ENCODE data around the gene KLC1.

Gene KLC1

DNA sequence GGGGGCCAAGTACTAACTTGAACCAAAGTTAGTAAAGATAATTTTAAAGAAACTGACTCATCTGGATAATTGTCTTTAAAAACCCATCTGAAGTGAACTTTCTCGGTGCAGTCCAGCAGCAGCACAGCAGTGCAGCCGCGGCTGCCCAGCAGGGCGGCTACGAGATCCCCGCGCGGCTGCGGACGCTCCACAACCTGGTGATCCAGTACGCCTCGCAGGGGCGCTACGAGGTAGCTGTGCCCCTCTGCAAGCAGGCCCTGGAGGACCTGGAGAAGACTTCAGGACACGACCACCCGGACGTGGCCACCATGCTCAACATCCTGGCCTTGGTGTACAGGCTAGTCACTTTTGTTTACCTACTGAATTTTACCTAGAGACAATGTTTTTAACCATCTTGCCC lies 33.6 kb downstream of the KLC1 start:
- Histone ChIP-seq H3K4me3 (ENCODE audit: low read depth in 1 of 2, low read length in 1 of 2) (no peak overlapping the region), H3K27ac (no peak overlapping the region), H3K36me3 (peaks cover 95% of the 10 kb centered on the region), H3K27me3 (no peaks in the 10 kb centered on the region), H3K9me3 (no peaks in the 10 kb centered on the region), H3K4me1 (ENCODE audit: control insufficient read depth in 1 of 2, insufficient read depth in 1 of 2, low read depth in 1 of 2, low read length in 1 of 2) (no peaks in the 10 kb centered on the region)
- TF ChIP-seq, protein P1, sequence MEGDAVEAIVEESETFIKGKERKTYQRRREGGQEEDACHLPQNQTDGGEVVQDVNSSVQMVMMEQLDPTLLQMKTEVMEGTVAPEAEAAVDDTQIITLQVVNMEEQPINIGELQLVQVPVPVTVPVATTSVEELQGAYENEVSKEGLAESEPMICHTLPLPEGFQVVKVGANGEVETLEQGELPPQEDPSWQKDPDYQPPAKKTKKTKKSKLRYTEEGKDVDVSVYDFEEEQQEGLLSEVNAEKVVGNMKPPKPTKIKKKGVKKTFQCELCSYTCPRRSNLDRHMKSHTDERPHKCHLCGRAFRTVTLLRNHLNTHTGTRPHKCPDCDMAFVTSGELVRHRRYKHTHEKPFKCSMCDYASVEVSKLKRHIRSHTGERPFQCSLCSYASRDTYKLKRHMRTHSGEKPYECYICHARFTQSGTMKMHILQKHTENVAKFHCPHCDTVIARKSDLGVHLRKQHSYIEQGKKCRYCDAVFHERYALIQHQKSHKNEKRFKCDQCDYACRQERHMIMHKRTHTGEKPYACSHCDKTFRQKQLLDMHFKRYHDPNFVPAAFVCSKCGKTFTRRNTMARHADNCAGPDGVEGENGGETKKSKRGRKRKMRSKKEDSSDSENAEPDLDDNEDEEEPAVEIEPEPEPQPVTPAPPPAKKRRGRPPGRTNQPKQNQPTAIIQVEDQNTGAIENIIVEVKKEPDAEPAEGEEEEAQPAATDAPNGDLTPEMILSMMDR (IDR thresholded peaks at IDR 0.05) = no peak

DNA sequence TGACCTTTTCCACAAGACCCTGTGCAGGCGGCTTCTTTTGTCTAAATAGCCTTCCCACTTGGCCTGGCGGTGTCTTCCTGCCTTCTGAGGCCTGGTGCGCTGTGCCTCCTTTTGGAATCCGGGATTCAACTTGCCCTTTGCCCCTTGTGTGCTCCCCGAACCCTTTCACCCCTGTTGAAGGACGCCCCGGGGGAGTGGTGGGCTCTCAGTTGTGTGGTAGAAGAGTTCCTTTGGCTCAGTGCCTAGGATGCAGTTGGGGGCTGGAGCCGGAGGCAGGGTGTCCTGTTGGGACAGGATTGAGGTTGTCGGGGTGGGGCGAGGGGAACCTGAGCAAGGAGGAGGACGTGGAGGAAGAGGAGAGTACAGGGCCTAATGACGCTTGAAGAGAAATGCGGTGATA lies 34.5 kb downstream of the KLC1 start:
- Histone ChIP-seq H3K36me3 (peaks cover 98% of the 10 kb centered on the region), H3K9me3 (no peaks in the 10 kb centered on the region), H3K27me3 (no peaks in the 10 kb centered on the region), H3K4me3 (ENCODE audit: low read depth in 1 of 2, low read length in 1 of 2) (no peak overlapping the region), H3K27ac (no peak overlapping the region), H3K4me1 (ENCODE audit: control insufficient read depth in 1 of 2, insufficient read depth in 1 of 2, low read depth in 1 of 2, low read length in 1 of 2) (no peaks in the 10 kb centered on the region)
- TF ChIP-seq, protein P1 (IDR thresholded peaks at IDR 0.05) = no peak

DNA sequence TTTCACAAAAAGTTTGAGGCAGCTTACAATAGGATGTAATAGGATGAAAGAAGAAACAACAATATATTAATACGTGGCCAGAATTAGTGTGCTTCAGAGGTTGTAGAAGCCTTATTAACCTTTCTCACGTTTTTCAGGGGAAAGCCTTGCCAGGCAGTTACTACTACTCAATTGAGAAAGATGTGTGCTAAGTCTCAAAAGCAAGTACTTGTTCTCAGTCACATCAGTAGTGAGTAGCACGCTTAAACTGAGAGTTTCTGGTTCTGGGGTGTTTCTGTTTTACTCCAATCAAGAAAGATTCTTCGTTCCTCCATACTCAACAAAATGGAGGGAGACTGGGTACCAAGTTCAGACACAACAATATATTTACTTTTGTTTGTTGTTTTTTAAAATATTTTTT lies 38.7 kb downstream of the KLC1 start:
- Histone ChIP-seq H3K4me1 (ENCODE audit: control insufficient read depth in 1 of 2, insufficient read depth in 1 of 2, low read depth in 1 of 2, low read length in 1 of 2) (no peaks in the 10 kb centered on the region), H3K4me3 (ENCODE audit: low read depth in 1 of 2, low read length in 1 of 2) (no peak overlapping the region), H3K27ac (no peak overlapping the region), H3K36me3 (peaks cover 98% of the 10 kb centered on the region), H3K27me3 (no peaks in the 10 kb centered on the region), H3K9me3 (no peaks in the 10 kb centered on the region)
- TF ChIP-seq, protein P1 (IDR thresholded peaks at IDR 0.05) = no peak

DNA sequence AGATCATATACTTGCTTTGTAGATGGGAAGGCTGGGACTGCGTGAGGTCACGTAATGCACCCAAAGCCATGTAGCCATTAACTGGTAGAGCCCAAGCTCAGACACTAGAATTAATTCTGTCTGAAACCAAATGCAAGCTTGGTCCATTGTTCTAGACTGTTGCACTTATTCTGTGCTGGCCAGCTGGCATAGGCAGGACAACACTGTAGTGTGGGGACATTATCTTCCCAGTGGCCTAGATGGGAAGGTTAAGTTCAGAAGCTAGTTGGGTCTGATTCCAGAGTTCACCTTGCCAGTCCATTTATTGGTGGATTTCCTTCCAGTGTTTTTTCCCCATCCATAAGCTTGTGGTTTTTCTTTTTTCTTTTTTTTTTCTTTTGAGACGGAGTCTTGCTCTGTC lies 39.1 kb downstream of the KLC1 start:
- TF ChIP-seq, protein P1 (IDR thresholded peaks at IDR 0.05) = no peak
- Histone ChIP-seq H3K4me1 (ENCODE audit: control insufficient read depth in 1 of 2, insufficient read depth in 1 of 2, low read depth in 1 of 2, low read length in 1 of 2) (no peaks in the 10 kb centered on the region), H3K27me3 (no peaks in the 10 kb centered on the region), H3K4me3 (ENCODE audit: low read depth in 1 of 2, low read length in 1 of 2) (no peak overlapping the region), H3K27ac (no peak overlapping the region), H3K36me3 (peaks cover 98% of the 10 kb centered on the region), H3K9me3 (no peaks in the 10 kb centered on the region)

DNA sequence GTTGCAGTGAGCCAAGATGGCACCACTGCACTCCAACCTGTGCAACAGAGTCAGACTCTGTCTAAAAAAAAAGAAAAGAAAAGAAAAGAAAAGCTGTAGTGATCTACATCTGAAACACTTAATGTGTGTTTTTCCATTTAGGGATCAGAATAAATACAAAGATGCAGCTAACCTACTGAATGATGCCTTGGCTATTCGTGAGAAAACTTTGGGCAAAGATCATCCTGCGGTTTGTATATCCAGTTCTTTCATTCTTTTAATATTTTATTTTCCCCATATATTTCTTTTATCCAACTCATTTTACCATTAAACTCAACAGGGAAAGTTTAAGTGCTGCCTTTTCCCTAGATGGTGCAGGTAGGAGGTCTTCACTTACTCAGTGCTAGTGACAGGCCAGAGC lies 40.4 kb downstream of the KLC1 start:
- H3K36me3 ChIP-seq = peaks cover 98% of the 10 kb centered on the region
- H3K4me3 ChIP-seq (ENCODE audit: low read depth in 1 of 2, low read length in 1 of 2) = no peak overlapping the region
- no peak overlapping the region for H3K27ac ChIP-seq
- no peaks in the 10 kb centered on the region for H3K9me3 ChIP-seq
- no peaks in the 10 kb centered on the region for H3K27me3 ChIP-seq
- no peaks in the 10 kb centered on the region for H3K4me1 ChIP-seq (ENCODE audit: control insufficient read depth in 1 of 2, insufficient read depth in 1 of 2, low read depth in 1 of 2, low read length in 1 of 2)
- TF ChIP-seq, protein P1 (IDR thresholded peaks at IDR 0.05) = no peak

DNA sequence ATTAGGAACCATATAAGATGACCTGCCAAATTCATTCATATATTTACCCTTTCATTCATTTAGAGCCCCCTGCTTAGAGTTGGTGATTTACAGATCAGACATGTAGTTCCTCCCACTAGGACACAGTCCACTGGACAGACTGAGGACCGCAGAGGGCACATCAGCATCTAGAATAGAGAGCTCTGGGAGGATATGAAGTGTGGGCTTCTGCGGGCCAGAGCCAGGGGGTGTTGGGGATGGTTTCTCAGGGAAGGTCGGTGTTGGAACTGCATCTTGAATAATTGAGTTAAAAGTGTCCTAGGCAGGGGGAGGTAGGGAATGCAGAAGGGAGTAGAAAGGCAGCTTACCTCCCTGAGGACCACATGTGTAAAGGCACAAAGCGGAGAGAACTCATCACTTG lies 42.9 kb downstream of the KLC1 start:
- no peaks in the 10 kb centered on the region for H3K27me3 ChIP-seq
- no peaks in the 10 kb centered on the region for H3K4me1 ChIP-seq (ENCODE audit: control insufficient read depth in 1 of 2, insufficient read depth in 1 of 2, low read depth in 1 of 2, low read length in 1 of 2)
- peaks cover 100% of the 10 kb centered on the region for H3K36me3 ChIP-seq
- H3K9me3 ChIP-seq = no peaks in the 10 kb centered on the region
- no peak overlapping the region for H3K4me3 ChIP-seq (ENCODE audit: low read depth in 1 of 2, low read length in 1 of 2)
- TF ChIP-seq, protein P1 (IDR thresholded peaks at IDR 0.05) = no peak
- H3K27ac ChIP-seq = no peak overlapping the region

All from neutrophil (primary cell).